GM19328 (cell line): ENCODE measurements around the gene PTGIR.
A peak's percentile ranks its signal among the peaks of the same experiment; 100 is the strongest.
"Not testable (repeated sequence)": the region's sequence is repeated elsewhere in the genome, so short reads cannot be mapped to it uniquely, and the experiment has no call there.

Source experiments
- ATAC-seq: cut with Tn5 transposase; IDR thresholded peaks from one replicate; pipeline ENCODE4 v1.9.1; 2021; ENCODE audit warnings: mild to moderate bottlenecking, moderate library complexity; ENCODE audit not compliant: unreplicated experiment

The PTGIR gene

DNA sequence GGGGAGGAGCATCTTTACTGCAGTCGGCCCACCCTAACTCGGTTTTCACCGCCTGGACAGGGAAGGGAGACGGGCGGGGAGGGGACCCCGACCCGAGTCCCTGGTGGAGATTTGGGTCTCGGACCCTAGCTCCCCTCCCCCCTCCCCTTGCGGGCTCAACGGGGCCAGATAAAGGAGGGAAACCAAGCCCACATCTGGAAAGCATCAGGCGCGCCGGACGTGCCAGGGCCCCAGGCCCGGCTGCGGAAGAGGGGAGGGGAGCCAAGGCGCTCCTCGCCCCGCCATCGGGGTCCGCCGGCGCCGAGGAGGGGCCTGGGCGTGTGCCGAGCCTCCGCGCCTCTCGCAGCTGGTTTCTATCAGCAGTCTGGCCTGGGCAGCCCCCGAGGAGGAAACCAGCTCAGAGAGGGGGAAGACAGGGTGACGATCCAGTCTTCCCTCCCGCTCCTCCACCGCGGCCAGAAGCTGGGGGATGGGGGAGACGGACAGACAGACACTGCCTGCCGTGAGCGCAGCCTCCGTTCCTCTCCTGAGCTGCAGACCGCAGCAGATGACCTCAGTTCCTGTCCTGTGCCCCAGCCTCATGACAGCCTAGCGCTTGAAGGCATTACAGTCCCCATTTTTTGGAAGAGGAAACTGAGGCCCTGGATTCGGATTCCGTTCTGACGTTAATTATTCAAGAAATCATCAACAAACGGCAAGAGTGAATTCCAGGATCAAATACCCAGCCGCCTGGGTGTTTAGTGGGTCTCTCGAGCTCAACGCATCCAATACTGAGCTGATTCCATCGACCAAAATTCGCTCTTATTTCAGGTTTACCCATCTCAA is 14.7 kb upstream of the PTGIR start:
- ATAC-seq, result no peak

DNA sequence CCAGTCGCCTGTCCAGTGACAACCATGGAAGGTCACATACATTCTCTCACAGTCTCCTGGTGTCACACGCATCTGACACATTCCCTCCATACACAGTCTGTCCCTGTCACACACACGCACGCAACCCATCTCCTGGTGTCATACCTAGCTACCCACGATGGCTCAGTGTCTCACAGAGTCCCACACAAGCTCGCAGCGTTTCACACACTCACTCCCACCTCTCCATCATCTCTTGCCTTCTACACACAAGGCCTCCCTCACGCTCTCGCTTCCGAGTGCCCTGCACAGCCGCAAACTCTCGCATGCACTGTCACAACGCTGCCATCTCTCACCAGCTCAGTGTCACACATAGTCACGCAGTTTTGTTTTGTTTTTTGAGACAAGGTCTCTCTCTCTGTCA is 12.3 kb upstream of the PTGIR start:
- no peak for ATAC-seq

DNA sequence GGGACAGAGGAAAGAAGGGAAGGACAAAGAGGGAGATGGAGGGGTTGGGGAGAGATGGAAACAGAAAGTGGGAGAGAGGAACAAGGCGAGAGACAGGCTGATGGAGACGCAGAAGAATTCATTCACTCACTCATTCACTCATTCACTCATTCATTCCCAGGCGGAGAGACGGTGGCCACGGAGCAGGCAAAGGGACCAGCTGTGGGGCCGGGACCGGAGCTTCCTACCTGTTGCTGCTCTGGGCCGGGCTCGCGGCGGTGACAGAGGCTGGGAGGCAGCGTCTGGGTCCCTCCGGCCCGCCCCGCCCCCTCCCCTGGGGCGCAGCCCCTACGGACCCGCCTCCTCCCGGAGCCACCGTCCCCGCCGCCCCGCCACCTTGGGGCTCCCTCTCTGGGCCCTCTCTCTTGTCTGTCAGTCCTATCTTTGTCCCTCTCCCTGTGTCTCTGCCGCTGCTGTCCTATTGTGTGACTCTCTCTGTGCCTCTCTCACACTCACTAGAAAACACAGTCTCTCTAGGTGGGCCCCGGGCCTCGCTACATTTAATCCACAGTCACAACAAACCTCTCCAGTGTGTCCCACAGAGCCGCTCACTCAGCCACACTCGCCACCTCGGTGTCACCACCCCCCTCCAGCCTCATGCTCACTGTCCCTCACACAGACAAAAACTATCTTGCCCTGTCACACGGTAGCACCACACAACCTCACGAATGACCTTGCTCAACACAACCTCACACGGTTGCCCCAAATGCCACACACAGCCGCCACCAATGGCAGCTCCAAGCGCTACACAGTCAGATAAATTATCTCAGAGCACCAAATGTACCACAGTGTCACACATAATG is 11.3 kb upstream of the PTGIR start, which contains the start of gene GNG8:
GNG8 (minus strand) TSS at position 283 of the 842 bp plus-strand sequence. CDS start 1,520 bp downstream, outside the sequence.
- ATAC-seq, result no peak

DNA sequence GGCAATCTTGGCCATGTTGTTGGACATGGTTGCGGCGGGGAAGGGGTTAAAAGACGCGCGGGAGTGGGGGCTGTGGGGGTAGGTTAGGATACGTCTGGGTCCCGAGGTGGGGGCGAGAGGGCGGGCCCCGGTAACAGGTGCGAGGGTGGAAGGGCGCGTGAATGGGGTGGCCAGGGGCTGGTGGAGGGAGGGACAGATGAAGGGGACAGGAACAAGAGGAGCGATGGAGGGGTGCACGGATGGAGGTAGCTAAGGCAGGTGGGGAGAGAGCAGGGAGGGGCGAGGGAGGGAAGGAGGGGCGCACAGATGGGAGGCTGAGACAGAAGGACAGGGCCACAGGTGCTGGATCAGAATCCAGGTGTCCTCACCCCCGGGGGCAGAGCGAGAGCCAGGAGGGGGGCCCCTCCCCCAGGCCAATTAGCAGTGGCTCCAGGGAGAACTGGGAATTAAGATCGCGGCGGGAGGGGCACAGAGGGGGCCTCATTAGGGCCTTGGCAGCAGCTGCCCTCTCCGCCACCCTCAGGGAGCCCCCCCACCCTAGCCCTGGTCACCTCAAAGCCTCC is 9.8 kb upstream of the PTGIR start:
- no peak for ATAC-seq

DNA sequence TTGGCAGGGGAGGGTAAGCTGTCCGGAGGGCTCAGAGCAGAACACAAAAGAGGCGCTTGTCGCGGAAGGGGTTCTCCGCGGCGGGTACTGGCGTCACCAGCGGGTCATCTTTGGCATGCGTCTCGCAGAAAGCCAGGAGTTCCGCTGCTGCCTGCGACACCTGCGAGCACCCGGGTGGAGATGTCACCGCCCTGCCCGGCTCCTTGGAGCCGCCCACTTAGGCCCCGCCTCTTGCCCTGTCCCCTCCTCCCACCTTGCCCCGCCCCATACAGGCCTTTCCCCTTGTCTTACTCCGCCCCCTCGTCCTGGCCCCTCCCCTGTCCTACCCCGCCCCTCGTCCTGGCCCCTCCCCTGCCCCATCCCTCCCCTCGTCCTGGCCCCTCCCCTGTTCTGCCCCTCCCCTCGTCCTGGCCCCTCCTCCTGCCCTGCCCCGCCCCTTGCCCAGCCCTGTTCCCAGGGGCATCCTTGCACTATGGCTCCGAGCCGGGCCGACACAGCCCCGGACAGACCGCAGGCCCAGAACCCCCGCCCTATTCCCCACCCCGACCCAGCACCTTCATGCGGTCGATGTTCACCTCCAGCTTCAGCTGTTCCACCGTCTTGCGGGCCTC is 9.3 kb upstream of the PTGIR start:
- peak; percentile 64 for ATAC-seq

DNA sequence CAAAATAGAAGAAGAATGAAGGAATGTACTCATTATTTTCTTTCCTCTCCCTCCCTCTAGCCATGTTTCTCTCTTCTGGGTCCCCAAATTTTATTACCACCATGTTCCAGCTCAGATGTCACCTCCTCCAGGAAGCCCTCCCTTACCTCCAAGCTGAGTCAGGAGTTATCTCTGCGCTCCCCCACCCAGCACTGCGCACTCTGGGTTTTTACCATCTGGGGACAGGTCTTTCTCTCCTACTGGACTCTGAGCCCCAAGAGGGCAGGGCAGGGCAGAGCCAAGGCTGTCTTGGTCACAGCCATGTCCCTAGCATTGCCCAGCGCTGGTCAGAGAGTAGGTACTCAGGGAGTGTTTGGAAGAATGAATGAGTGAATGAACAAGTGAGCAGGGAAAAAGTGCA is 8.2 kb upstream of the PTGIR start:
- no peak for ATAC-seq

DNA sequence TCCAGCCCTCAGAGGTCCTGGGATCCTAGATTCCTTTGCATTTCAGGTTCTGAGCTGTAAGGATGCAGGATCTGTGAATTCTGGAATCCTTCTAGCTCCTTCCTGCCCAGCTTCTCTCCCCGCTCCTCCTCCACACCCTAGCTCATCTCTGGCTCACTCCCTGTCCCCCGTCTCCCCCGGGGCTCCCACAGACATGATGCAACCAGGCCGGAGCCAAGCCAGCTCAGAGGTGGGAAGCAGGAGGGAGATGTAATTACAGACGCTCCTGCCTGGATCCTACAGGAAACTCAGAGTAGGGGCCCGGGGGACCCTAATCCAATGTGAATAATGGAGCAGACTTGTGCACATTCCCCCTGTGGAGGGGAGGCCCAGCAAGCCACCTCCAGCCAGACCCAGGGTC is 6.6 kb upstream of the PTGIR start:
- no peak for ATAC-seq

DNA sequence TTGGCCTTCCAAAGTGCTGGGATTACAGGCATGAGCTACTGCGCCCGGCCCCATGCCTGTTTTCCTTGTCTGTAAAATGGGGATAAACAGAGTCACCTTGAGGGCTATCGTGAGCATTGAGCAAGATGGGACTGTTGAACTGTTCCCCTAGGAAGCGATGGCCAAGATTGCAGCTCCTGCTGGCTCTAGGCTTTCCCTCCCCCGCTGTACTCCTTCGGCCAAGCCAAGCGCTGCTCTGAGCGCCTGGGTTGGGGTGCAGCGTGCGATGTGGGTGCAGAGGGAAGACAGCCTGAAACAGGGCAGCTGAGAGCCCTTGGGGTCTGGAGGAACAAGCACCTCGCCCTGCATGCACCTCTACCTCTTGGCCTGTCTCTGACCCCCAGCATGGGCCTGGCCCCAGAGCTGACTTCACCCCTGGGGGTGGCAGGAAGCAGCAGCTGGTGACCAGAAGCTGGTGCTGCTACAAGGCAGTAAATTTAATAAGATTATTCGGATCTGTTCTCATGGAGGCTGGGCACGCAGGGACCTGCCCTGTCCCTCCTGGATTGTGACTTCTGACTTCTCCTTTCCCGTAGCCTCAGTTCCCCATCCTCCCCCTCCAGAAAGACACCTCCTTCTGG is 5.8 kb upstream of the PTGIR start:
- ATAC-seq, result no peak

DNA sequence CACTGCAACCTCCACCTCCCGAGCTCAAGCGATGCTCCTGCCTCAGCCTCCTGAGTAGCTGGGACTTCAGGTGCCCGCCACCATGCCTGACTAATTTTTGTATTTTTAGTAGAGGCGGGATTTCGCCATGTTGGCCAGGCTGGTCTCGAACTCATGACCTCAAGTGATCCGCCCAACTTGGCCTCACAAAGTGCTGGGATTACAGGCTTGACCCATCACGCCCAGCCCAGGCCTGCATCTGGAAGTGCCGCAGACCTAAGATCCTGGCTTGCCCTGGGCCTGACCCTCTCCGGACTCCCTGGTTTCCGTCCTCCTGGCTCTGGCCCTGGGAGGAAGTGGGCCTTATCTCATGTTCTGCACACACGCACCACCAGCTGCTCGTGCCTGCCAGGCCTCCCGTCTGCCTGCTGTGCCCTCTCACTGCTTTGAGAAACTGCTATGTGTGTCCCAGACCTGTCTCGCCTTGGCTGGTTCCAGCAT is 4.7 kb upstream of the PTGIR start:
- ATAC-seq, result no peak

DNA sequence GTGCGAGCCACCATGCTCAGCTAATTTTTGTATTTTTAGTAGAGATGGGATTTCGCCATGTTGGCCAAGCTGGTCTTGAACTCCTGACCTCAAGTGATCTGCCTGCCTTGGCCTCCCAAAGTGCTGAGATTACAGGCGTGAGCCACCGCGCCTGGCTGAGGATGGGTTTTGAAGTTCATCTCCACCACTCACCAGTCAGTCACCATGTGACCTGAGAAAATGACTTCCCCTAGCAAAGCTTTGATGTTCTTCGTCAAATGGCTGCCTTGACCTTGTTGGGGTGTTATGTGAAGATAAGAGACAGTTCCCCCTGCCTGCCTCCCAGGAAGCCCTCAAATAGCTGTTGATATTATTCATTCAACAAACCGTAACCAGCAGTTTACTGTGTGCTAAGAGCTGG is 4.1 kb upstream of the PTGIR start:
- not testable (repeated sequence) for ATAC-seq

DNA sequence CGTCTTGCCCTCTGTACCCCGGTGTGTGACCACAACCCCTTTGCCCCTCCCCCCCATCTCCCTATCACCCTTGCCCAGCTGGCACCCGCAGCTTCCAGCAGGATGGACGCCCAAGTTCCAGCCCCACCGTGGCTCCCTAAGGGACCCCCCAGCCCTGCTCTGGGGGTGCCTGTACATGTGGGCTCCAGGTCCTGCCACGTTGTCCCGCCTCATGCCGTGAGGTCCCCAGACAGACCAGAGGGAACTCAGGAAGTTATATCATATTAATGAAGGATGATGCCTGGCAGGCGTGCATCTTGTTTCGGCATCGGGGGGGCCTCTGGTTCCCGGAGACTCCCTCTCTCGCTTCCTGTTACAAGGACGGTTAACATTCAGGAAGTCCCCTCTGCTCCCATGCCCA is 1.6 kb upstream of the PTGIR start:
- ATAC-seq, result no peak

DNA sequence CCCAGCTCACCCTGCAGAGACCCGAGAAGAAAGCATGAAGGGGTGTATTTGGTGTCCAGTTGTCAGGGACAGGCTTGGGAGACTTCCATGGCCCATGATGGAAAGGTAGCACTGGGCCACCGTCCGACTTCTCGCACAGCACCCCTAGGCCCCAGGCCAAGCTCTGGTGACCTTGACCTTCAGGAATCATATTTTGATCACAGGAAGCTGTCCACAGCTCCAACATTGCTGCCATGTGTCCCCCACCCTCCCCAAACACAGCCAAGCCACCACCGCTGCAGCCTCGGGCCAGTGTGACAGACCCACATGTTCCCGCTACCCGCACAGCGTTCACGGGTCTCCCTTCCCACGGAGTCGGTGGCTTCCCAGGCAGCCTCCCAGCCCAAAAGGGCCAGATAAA is 842 bp upstream of the PTGIR start:
- ATAC-seq, result no peak

DNA sequence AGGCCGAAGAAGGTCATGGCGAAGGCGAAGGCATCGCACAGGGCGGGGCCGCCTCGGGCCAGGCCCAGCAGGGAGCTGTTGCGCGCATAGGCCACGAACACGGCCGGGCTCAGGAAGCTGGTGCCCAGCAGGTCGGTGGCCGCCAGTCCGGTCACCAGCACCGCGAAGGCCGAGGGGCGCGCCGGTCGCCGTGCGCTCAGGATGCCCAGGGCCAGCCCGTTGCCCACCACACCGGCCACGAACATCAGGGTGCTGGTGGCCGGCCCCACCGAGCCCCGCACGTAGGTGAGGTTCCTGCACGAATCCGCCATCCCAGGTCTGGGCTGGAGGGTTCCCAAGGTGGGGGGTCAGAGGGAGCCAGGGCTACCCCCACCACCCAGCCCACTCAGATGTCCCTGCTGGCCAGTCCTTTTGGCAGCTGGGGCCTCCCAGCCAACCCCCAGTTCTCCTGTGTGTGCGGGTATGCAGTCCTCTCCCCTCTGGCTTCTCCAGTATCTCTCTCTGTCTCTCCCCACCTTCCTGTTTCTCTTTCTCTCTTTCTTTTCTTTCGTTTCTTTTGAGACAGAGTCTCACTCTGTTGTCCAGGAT is 880 bp downstream of the PTGIR start:
- ATAC-seq, result no peak

DNA sequence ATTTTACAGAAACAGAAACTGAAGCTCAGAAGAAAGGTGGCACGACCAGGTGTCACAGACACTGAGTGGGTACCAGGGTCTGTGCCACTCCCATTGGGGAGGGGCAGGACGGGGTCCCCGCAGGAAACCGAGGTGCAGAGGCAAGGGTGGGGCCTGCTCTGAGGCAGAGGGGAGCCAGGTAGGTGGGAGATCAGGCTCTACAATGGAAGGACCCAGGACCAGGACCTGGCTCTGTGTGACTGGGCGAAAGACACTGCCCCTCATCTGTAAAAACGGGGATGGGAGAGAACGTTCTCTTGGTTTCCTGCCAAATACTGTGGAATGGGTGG is 2.8 kb downstream of the PTGIR start:
- no peak for ATAC-seq

DNA sequence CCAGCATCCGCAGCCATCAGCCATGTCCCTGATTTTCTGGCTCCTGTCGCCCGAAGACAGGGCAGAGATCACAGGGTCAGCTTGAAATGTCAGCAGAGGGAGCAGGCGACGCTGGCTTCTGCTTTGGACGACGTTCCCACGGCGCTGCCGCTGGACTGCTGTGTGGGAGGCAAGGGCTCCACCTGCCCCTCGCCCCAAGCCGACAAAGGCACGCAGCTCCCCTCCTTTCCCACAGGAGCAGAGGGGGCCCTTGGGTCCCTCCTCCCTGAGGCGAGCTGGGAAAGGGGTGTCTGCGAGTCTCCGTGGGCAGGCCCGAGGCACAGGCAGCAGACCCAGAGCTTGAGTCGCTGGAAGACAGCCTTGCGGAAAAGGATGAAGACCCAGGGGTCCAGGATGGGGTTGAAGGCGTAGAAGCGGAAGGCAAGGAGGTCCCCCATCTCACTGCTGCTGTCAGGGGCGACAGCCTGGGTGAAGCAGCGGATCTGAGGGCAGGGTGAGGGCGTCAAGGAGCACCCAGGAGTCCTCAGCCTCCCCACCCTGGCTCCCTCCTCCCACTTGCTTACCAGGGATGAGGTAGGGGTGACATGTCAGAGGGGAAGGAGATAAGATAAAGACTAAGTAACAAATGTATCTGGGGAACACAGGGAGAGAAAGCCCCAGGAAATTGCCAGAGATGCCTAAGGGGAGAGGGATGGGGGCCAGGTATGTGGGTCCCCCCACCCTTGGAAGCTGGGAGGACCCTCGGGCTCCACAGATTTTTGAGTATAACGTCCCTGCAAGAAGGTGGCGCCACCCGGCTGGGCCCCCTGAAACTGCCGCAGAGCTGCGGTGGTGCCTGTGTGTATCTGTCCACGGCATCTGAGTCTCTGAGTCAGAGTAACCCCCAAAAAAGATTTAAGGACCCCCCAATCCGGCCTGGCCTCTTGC is 3.4 kb downstream of the PTGIR start:
- no peak for ATAC-seq

DNA sequence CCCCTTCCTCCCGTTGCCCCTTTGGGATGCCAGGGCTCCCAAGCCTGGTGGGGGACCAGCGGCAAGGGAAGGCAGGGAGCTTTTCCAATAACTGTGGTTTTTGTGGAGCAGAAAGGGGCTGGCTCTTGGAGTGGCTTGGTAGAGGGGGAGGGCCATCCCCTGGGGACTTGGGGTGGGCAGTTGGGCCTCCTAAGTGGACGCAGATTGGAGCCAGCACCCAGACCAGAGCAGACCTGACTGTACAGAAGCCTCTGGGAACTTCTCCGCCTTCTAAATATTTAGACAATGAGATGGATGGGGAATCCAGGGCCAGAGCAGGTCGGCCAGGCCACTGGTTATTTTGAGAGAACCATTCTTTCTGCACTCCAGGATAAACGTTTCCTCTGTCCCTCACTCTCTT is 4.2 kb downstream of the PTGIR start:
- no peak for ATAC-seq

DNA sequence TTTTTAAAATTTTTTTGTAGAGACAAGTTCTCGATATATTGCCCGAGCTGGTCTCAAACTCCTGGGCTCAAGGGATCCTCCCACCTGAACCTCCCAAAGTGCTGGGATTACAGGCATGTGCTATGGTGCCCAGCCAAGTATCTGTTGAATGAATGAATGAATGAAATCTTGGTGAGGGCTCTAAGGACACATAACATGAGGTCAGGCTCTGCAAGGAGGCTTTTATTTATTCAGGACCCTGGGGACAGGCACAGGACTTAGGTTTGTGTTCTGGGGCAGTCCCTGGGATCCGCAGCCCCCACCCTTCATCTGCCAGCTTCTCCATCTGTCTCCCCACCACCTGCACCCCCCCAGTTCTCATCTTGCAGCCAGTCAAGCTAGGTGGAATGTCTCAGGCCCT is 4.6 kb downstream of the PTGIR start:
- no peak for ATAC-seq

DNA sequence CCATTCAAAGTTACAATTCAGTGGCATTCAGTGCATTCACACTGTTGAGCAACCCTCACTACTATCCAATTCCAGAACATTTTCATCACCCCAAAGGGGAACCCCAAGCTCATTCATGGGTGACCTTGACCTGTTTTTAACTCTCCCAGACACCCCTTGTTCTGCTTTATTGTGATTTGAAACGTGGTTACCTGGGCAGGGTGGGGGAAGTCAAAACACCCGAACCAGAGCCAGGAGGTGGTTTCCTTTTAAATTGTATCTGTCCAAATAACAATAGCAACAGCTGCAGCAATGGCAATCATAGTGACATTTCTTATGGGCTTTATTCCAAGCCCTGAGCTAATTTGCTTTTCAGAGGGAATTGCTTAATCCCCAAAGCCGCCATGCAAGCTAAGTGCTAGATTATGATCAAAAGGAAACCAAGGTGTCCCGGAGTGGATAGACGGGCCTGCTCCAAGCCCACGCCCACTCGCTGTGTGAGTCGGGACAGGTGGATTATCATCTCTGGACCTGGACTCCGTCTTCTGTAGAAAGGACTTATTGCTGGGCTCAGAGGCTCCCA is 6.1 kb downstream of the PTGIR start:
- no peak for ATAC-seq

DNA sequence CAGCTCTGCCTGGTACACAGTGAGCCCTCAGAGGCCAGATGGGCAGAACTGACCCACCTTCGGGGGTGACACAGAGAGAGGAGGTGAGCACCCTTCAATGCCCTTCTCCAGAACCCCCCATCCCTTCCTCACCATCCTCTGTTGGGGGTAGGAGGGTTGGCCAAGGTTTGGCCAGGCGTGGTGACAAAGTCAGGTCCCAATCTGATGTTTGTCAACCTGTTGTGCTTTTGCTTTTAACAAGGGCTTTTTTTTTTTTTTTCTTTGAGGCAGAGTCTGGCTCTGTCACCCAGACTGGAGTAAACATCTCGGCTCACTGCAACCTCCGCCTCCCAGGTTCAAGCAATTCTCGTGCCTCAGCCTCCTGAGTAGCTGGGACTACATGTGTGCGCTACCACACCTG is 7.3 kb downstream of the PTGIR start:
- ATAC-seq, result no peak
